ENCODE data around the gene CHD9NB. TPM values are rescaled to one million over a fixed set of nuclear protein-coding genes. Genes with fewer than 3 reads are reported as not detected.

Gene CHD9NB
- total RNA-seq, 6 donors from 2014 or later, result 1.0 to 55.0 (median 12.4) TPM

DNA sequence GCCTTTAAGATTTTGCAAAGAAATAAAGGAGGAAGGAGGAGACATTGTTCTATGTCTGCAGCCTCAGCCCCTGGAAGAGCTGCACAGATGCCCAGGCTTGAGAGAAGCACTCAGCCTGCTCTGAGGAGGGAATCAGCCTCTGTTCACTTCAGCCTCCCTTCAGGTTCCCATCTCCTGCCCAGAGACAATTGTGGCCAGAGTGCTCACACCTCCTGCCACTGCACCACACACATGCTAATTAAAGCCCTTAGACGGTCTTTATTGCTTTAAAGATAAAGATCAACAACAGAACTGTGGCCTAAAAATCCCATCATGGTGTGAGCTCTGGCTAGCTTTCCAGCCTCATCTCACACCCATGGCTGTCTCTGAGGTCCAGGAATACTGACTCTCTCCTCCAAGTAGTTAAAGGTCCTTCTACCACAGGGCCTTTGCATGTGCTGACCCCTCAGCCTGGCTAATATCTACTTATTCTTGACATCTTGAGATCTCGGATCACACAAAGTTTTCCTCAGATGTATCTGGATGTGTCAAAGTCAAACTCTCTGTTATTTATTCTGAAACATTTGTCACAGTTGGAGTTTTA, 33.8 kb downstream of the CHD9NB start:
- Histone ChIP-seq H3K4me3 (no peak overlapping the region), H3K36me3 (no peaks in the 10 kb centered on the region), H3K27ac (no peak overlapping the region), H3K9me3 (no peaks in the 10 kb centered on the region), H3K4me1 (no peaks in the 10 kb centered on the region), H3K27me3 (no peaks in the 10 kb centered on the region)
- no peak for TF ChIP-seq POLR2A (IDR thresholded peaks at IDR 0.05)
- TF ChIP-seq, protein P1, sequence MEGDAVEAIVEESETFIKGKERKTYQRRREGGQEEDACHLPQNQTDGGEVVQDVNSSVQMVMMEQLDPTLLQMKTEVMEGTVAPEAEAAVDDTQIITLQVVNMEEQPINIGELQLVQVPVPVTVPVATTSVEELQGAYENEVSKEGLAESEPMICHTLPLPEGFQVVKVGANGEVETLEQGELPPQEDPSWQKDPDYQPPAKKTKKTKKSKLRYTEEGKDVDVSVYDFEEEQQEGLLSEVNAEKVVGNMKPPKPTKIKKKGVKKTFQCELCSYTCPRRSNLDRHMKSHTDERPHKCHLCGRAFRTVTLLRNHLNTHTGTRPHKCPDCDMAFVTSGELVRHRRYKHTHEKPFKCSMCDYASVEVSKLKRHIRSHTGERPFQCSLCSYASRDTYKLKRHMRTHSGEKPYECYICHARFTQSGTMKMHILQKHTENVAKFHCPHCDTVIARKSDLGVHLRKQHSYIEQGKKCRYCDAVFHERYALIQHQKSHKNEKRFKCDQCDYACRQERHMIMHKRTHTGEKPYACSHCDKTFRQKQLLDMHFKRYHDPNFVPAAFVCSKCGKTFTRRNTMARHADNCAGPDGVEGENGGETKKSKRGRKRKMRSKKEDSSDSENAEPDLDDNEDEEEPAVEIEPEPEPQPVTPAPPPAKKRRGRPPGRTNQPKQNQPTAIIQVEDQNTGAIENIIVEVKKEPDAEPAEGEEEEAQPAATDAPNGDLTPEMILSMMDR (IDR thresholded peaks at IDR 0.05), result no peak
- no peak for TF ChIP-seq POLR2AphosphoS5 (IDR thresholded peaks at IDR 0.05)
- DNase-seq (no peak), ATAC-seq (ENCODE audit: low FRiP score in 2 of 2) (no peak)
- WGBS, 2 donors, result 78 to 89% methylated on average over 2 of the region's 2 CpGs

DNA sequence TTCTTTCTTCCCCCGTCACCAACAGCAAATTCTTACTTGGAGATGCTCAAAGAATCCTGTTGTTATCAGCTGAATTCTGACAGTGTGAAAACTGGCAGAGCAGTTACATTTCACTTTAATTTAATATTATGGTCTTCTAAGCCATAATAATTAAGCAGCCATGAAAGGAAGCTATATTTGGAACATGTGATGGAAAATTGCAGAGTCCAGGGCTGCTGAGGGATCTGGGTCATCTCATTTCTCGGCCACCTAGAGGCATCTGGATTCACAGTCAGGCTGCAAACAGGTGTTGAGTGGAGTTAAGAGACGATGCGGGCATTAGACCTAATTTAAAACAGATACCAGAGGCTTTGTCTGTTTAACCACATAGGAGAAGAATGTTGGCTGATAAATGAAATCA, 38.4 kb downstream of the CHD9NB start:
- TF ChIP-seq POLR2AphosphoS5 (IDR thresholded peaks at IDR 0.05) (no peak), POLR2A (IDR thresholded peaks at IDR 0.05) (no peak), EP300 (IDR thresholded peaks at IDR 0.05) (no peak)
- TF ChIP-seq, protein P1 (IDR thresholded peaks at IDR 0.05), result no peak
- H3K9me3 ChIP-seq, result no peaks in the 10 kb centered on the region
- H3K27ac ChIP-seq, result no peak overlapping the region
- no peak overlapping the region for H3K4me3 ChIP-seq
- no peaks in the 10 kb centered on the region for H3K27me3 ChIP-seq
- WGBS, 2 donors, result 62 to 68% methylated on average over 4 of the region's 4 CpGs
- ATAC-seq (ENCODE audit: low FRiP score in 2 of 2), result no peak
- no peaks in the 10 kb centered on the region for H3K4me1 ChIP-seq
- DNase-seq, result no peak
- no peaks in the 10 kb centered on the region for H3K36me3 ChIP-seq

DNA sequence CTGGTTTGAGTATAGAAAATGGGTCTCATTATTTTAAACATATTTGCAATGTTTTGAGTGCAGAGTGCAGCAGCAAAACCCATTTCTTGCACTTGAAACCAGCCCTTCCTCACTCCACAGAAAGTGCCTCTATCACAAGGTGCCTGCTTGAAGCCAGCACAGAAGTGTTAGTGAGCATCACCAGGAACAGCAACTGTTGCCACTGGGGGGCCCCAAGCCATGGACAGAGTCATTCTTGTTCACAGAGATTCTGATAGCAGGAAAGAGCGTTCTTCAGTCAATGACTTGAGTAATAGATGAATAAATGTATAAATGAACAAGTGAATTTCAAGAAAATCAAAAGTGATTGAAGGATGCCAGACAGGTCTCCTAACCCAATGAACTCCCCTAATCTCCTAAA, 45.6 kb downstream of the CHD9NB start:
- WGBS, 2 donors, result 83% methylated on average over 1 of the region's 1 CpG
- TF ChIP-seq, protein P1 (IDR thresholded peaks at IDR 0.05), result no peak
- TF ChIP-seq EP300 (IDR thresholded peaks at IDR 0.05) (no peak), POLR2A (IDR thresholded peaks at IDR 0.05) (no peak), POLR2AphosphoS5 (IDR thresholded peaks at IDR 0.05) (no peak)
- no peaks in the 10 kb centered on the region for H3K36me3 ChIP-seq
- ATAC-seq (ENCODE audit: low FRiP score in 2 of 2) (no peak), DNase-seq (no peak)
- H3K27ac ChIP-seq, result no peak overlapping the region
- H3K4me3 ChIP-seq, result no peak overlapping the region
- H3K4me1 ChIP-seq, result no peaks in the 10 kb centered on the region
- no peaks in the 10 kb centered on the region for H3K27me3 ChIP-seq
- H3K9me3 ChIP-seq, result no peaks in the 10 kb centered on the region

DNA sequence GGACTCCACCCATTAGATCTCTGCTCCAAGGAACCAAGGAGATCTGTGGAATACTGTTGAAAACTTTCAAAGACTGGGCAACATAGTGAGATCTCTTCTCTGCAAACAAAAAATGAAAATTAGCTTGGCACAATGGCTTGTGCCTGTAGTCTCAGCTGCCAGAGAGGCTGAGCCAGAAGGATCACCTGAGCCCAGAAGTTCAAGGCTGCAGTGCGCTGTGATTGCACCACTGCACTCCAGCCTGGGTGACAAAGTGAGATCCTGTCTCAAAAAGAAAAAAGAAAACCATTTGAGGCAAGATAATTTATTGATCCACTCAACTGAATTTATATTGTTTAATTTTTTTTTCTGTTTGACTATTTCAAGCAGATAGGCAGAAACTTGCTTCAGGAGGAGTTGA, 54.8 kb downstream of the CHD9NB start:
- Histone ChIP-seq H3K27me3 (no peaks in the 10 kb centered on the region), H3K4me1 (no peaks in the 10 kb centered on the region), H3K36me3 (no peaks in the 10 kb centered on the region), H3K4me3 (no peak overlapping the region), H3K9me3 (no peaks in the 10 kb centered on the region), H3K27ac (no peak overlapping the region)
- DNase-seq (no peak), ATAC-seq (ENCODE audit: low FRiP score in 2 of 2) (no peak)
- TF ChIP-seq, protein P1 (IDR thresholded peaks at IDR 0.05), result no peak
- TF ChIP-seq EP300 (IDR thresholded peaks at IDR 0.05) (no peak), POLR2AphosphoS5 (IDR thresholded peaks at IDR 0.05) (no peak), POLR2A (IDR thresholded peaks at IDR 0.05) (no peak)
- 97 to 100% methylated on average over 1 of the region's 1 CpG for WGBS, 2 donors

DNA sequence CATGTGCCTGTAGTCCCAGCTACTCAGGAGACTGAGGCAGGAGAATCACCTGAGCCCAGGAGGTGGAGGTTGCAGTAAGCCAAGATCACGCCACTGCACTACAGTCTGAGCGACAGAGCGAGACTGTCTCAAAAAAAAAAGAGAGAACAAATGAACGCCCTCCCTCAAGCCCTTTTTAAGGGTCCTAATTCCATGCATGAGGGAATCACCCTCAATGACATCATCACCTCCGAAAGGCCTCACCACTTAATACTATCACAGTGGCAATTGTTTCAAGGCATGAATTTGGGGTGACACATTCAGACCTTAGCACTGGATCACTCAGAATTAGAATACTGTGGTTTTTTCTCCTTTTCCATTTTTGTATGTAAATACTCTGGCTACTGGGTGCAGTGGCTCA, 57.8 kb downstream of the CHD9NB start:
- Histone ChIP-seq H3K9me3 (no peaks in the 10 kb centered on the region), H3K4me1 (no peaks in the 10 kb centered on the region), H3K27ac (no peak overlapping the region), H3K27me3 (no peaks in the 10 kb centered on the region), H3K36me3 (no peaks in the 10 kb centered on the region), H3K4me3 (no peak overlapping the region)
- no peak for DNase-seq
- WGBS, 2 donors, result 88 to 96% methylated on average over 5 of the region's 5 CpGs
- TF ChIP-seq POLR2AphosphoS5 (IDR thresholded peaks at IDR 0.05), result no peak
- TF ChIP-seq, protein P1 (IDR thresholded peaks at IDR 0.05), result no peak
- no peak for TF ChIP-seq POLR2A (IDR thresholded peaks at IDR 0.05)
- no peak for TF ChIP-seq EP300 (IDR thresholded peaks at IDR 0.05)
- ATAC-seq (ENCODE audit: low FRiP score in 2 of 2), result no peak
